PC-9 (cell line): ENCODE data around the gene REEP5. TPM values are rescaled to one million over a fixed set of nuclear protein-coding genes. Genes with fewer than 3 reads are reported as not detected.
A peak's percentile ranks its signal among the peaks of the same experiment; 100 is the strongest.
"Not testable (repeated sequence)": the region's sequence is repeated elsewhere in the genome, so short reads cannot be mapped to it uniquely, and the experiment has no call there.

Experiments
- BruUV-seq: library from RNA; stranded (reverse); fragments of 400-500 nt; replicated peaks from 2 replicates; lab custom pipeline; 2021; lab: Mats Ljungman, UMichigan
- CTCF ChIA-PET: fragments of 300-600 bp; sonication (Branson Sonifier 250); formaldehyde crosslinking; loops from one replicate; lab custom pipeline; 2022; ENCODE audit warnings: antibody characterized with exemption; lab: Charles Lee
- POLR2A ChIA-PET: fragments of 300-600 bp; sonication (Branson Sonifier 250); formaldehyde crosslinking; loops from one replicate; lab custom pipeline; 2022; ENCODE audit warnings: antibody characterized with exemption; ENCODE audit not compliant: unreplicated experiment; lab: Charles Lee
- DNase-seq, 2 experiments: peaks; one replicate each; pipeline versions ENCODE4 v3.0.0 to v3.0.0-alpha.2; 2015 to 2022; ENCODE audit warnings: mixed read lengths in 1 of 2
- H2AFZ ChIP-seq: fragments of 200-600 bp; sonication (generic); 2 replicates; pipeline ENCODE4 v1.8.1; 2017; ENCODE audit warnings: antibody characterized with exemption
- H3F3A ChIP-seq: fragments of 200-600 bp; sonication (generic); 2 replicates; pipeline ENCODE4 v1.8.1; 2017; ENCODE audit warnings: antibody characterized with exemption, mild to moderate bottlenecking, low read depth; ENCODE audit not compliant: insufficient read depth
- H3K27ac ChIP-seq: fragments of 200-600 bp; sonication (generic); 2 replicates; pipeline ENCODE4 v1.6.1; 2016; ENCODE audit warnings: mixed run types
- H3K27me3 ChIP-seq: fragments of 200-600 bp; sonication (generic); 2 replicates; pipeline ENCODE4 v1.6.1; 2016; ENCODE audit warnings: low read depth, mixed run types; ENCODE audit not compliant: insufficient read depth
- H3K36me3 ChIP-seq: fragments of 200-600 bp; sonication (generic); 2 replicates; pipeline ENCODE4 v1.6.1; 2016; ENCODE audit warnings: low read depth, mixed run types
- H3K4me1 ChIP-seq: fragments of 200-600 bp; sonication (generic); replicated peaks from 2 replicates; pipeline ENCODE4 v1.6.1; 2016; ENCODE audit warnings: mixed run types; ENCODE audit not compliant: insufficient read depth
- H3K4me2 ChIP-seq: fragments of 200-600 bp; sonication (generic); 2 replicates; pipeline ENCODE4 v1.6.1; 2017; ENCODE audit warnings: mixed run types
- H3K4me3 ChIP-seq: fragments of 200-600 bp; sonication (generic); 2 replicates; pipeline ENCODE4 v1.6.1; 2016; ENCODE audit warnings: mixed run types
- H3K79me2 ChIP-seq: fragments of 200-600 bp; sonication (generic); 2 replicates; pipeline ENCODE4 v1.6.1; 2017; ENCODE audit warnings: low read depth, mixed run types
- H3K9me2 ChIP-seq: fragments of 200-600 bp; sonication (generic); 2 replicates; pipeline ENCODE4 v1.8.1; 2017; ENCODE audit warnings: mild to moderate bottlenecking; ENCODE audit not compliant: insufficient read depth
- H3K9me3 ChIP-seq: fragments of 200-600 bp; sonication (generic); 2 replicates; pipeline ENCODE4 v1.8.1; 2016; ENCODE audit warnings: low read depth; ENCODE audit not compliant: insufficient read depth
- H4K20me1 ChIP-seq: fragments of 200-600 bp; sonication (generic); 2 replicates; pipeline ENCODE4 v1.8.1; 2017; ENCODE audit not compliant: insufficient read depth
- EZH2 ChIP-seq: fragments of 200-600 bp; sonication (generic); IDR thresholded peaks from 2 replicates; pipeline ENCODE4 v1.8.0; 2017; ENCODE audit warnings: antibody characterized with exemption, low read depth
- intact Hi-C: fragments of 100-400 bp; cut with micrococcal nuclease; formaldehyde crosslinking; loops from one replicate; pipeline ENCODE4 v1.10.0; 2022; ENCODE audit not compliant: unreplicated experiment
- total RNA-seq: library from RNA; stranded (reverse); gene quantifications from 2 replicates; pipeline ENCODE4 v1.2.3, GENCODE V29; 2021
- TF ChIP-seq, protein P1 (sequence below): fragments of 200-600 bp; sonication (generic); conservative IDR thresholded peaks from 2 replicates; pipeline ENCODE4 v1.6.1; 2017; ENCODE audit warnings: mixed run types, antibody characterized with exemption, mild to moderate bottlenecking, moderate library complexity

Gene REEP5
- total RNA-seq, 1 experiment from 2014 or later = 45.2 TPM

- intact Hi-C loops = loop anchor here (1.0 to 5.0 kb wide), 2 partner anchors 99 to 116 kb away; partner anchors contain the start of gene DCP2
- Histone ChIP-seq H3K79me2 (peaks cover 41% of the 10 kb centered on the region), H3K9me3 (no peaks in the 10 kb centered on the region), H3K36me3 (peaks cover 34% of the 10 kb centered on the region), H3F3A (peaks cover 22% of the 10 kb centered on the region; the same call in 1 of the 2 replicates), H3K4me3 (peak overlapping the region; percentile 84), H3K27ac (peak overlapping the region; percentile 69), H2AFZ (peak overlapping the region; percentile 97), H4K20me1 (peaks cover 21% of the 10 kb centered on the region), H3K4me2 (peak overlapping the region; percentile 83), H3K27me3 (no peaks in the 10 kb centered on the region), H3K9me2 (no peaks in the 10 kb centered on the region), H3K4me1 (peaks cover 20% of the 10 kb centered on the region)
- ChIA-PET POLR2A (no interaction called here), CTCF (no interaction called here)
- no TSS peak for BruUV-seq
- no peak for TF ChIP-seq EZH2
- TF ChIP-seq, protein P1, sequence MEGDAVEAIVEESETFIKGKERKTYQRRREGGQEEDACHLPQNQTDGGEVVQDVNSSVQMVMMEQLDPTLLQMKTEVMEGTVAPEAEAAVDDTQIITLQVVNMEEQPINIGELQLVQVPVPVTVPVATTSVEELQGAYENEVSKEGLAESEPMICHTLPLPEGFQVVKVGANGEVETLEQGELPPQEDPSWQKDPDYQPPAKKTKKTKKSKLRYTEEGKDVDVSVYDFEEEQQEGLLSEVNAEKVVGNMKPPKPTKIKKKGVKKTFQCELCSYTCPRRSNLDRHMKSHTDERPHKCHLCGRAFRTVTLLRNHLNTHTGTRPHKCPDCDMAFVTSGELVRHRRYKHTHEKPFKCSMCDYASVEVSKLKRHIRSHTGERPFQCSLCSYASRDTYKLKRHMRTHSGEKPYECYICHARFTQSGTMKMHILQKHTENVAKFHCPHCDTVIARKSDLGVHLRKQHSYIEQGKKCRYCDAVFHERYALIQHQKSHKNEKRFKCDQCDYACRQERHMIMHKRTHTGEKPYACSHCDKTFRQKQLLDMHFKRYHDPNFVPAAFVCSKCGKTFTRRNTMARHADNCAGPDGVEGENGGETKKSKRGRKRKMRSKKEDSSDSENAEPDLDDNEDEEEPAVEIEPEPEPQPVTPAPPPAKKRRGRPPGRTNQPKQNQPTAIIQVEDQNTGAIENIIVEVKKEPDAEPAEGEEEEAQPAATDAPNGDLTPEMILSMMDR = no peak
- no peak for DNase-seq
Observed at GRCh38 chr5:112861638-112861985, 60.4 kb downstream of the REEP5 start.

GRCh38 chr5:112860929-112861637 is 60.9 kb downstream of the REEP5 start, which contains the start of gene SRP19:
TSS of gene SRP19 (plus strand) at chr5:112861287. CDS start at chr5:112861377, 90 bp downstream.
- Histone ChIP-seq H3K27me3 (no peaks in the 10 kb centered on the region), H3F3A (peaks cover 20% of the 10 kb centered on the region; the same call in 1 of the 2 replicates), H3K4me2 (peak within 1 kb of the TSS; percentile 83), H3K9me2 (no peaks in the 10 kb centered on the region), H3K36me3 (peaks cover 34% of the 10 kb centered on the region), H3K9me3 (no peaks in the 10 kb centered on the region), H3K27ac (peak within 1 kb of the TSS; percentile 69), H4K20me1 (peaks cover 21% of the 10 kb centered on the region), H3K79me2 (peaks cover 41% of the 10 kb centered on the region), H2AFZ (peak within 1 kb of the TSS; percentile 97), H3K4me3 (peak within 1 kb of the TSS; percentile 84), H3K4me1 (peaks cover 20% of the 10 kb centered on the region)
- BruUV-seq = TSS peak; percentile 56
- ChIA-PET CTCF (interaction anchor here (0.8 kb wide), 1 partner anchor 13 kb away, joined by 8 read pairs; no protein-coding TSS in a partner anchor), POLR2A (interaction anchor here (0.6 to 0.8 kb wide), 2 partner anchors 13 to 115 kb away, joined by 5 to 11 read pairs; no protein-coding TSS in a partner anchor)
- peak; percentile 88 to 93 for DNase-seq
- no peak for TF ChIP-seq EZH2
- TF ChIP-seq, protein P1 = no peak
- intact Hi-C loops = loop anchor here (1.0 to 5.0 kb wide), 2 partner anchors 99 to 116 kb away; partner anchors contain the start of gene DCP2

GRCh38 chr5:112860571-112860928 is 61.5 kb downstream of the REEP5 start:
- peak overlapping the region; percentile 83 for H3K4me2 ChIP-seq
- H3F3A ChIP-seq = peaks cover 14% of the 10 kb centered on the region; the same call in 1 of the 2 replicates
- H3K9me2 ChIP-seq, DNase-seq, H3K9me3 ChIP-seq, H3K27me3 ChIP-seq: not testable (repeated sequence)
- peak overlapping the region; percentile 84 for H3K4me3 ChIP-seq
- peaks cover 21% of the 10 kb centered on the region for H4K20me1 ChIP-seq
- H3K79me2 ChIP-seq = peaks cover 41% of the 10 kb centered on the region
- H2AFZ ChIP-seq = peak overlapping the region; percentile 97
- ChIA-PET POLR2A (interaction anchor here (0.8 kb wide), 1 partner anchor 12 kb away, joined by 11 read pairs; no protein-coding TSS in a partner anchor), CTCF (interaction anchor here (0.8 kb wide), 1 partner anchor 12 kb away, joined by 8 read pairs; no protein-coding TSS in a partner anchor)
- BruUV-seq = TSS peak; percentile 99
- H3K4me1 ChIP-seq = peaks cover 20% of the 10 kb centered on the region
- H3K27ac ChIP-seq = peak overlapping the region; percentile 69
- intact Hi-C loops = loop anchor here (5.0 kb wide), 1 partner anchor 117 kb away; the partner anchor contains the start of gene DCP2
- peaks cover 31% of the 10 kb centered on the region for H3K36me3 ChIP-seq
